OCI-LY3 (cell line): ENCODE measurements around the gene ARGFX.

ENCODE experiments used
- H2AFZ ChIP-seq: fragments of 200-600, 300-600 bp; shearing (Covaris generic); 2 replicates; pipeline ENCODE4 v1.6.0; 2014; ENCODE audit warnings: antibody characterized with exemption, low read depth, low read length
- H3K27ac ChIP-seq: fragments of 200-600, 300-600 bp; sonication (generic); 2 replicates; pipeline ENCODE4 v1.5.1; 2014; ENCODE audit warnings: mild to moderate bottlenecking, low read length, moderate library complexity, mixed read lengths
- H3K27me3 ChIP-seq: fragments of 200-600, 300-600 bp; sonication (generic); 2 replicates; pipeline ENCODE4 v1.6.1; 2014; ENCODE audit warnings: low read depth, low read length, mixed read lengths
- H3K36me3 ChIP-seq: fragments of 200-600, 300-600 bp; sonication (generic); replicated peaks from 2 replicates; pipeline ENCODE3; 2014; ENCODE audit warnings: low read depth, low read length, mixed read lengths
- H3K4me1 ChIP-seq: fragments of 300-600, 200-600 bp; sonication (generic); 2 replicates; pipeline ENCODE4 v1.6.1; 2014; ENCODE audit warnings: low read length, mixed read lengths
- H3K4me2 ChIP-seq: fragments of 200-600, 300-600 bp; sonication (generic); 2 replicates; pipeline ENCODE4 v1.6.1; 2014; ENCODE audit warnings: low read length, mixed read lengths
- H3K4me3 ChIP-seq: fragments of 300-600, 200-600 bp; sonication (generic); 2 replicates; pipeline ENCODE4 v1.5.1; 2014; ENCODE audit warnings: antibody characterized with exemption, mild to moderate bottlenecking, low read length, moderate library complexity
- H3K79me2 ChIP-seq: fragments of 300-600, 200-600 bp; shearing (Covaris generic); 2 replicates; pipeline ENCODE4 v1.6.1; 2014; ENCODE audit warnings: mild to moderate bottlenecking, low read length, mixed read lengths
- H3K9ac ChIP-seq: fragments of 300-600, 200-600 bp; shearing (Covaris generic); 2 replicates; pipeline ENCODE4 v1.6.0; 2014; ENCODE audit warnings: mild to moderate bottlenecking, low read length, moderate library complexity
- H3K9me3 ChIP-seq: fragments of 200-600, 300-600 bp; shearing (Covaris generic); 2 replicates; pipeline ENCODE4 v1.6.1; 2014; ENCODE audit warnings: low read length, mixed read lengths; ENCODE audit not compliant: insufficient read depth
- H4K20me1 ChIP-seq: fragments of 200-600, 300-600 bp; sonication (generic); 2 replicates; pipeline ENCODE4 v1.6.1; 2016; ENCODE audit warnings: low read length, mixed read lengths; ENCODE audit not compliant: insufficient read depth
- CTCF ChIP-seq: fragments of 200-600, 300-600 bp; sonication (generic); IDR thresholded peaks from 2 replicates; pipeline ENCODE4 v1.5.1; 2014; ENCODE audit warnings: antibody characterized with exemption, low read length, low read depth
- EZH2phosphoT487 ChIP-seq: fragments of 200-600 bp; shearing (Covaris generic); IDR thresholded peaks from 2 replicates; pipeline ENCODE4 v1.6.1; 2018; ENCODE audit warnings: antibody characterized with exemption, mixed run types, low read depth

Gene ARGFX

GRCh38 chr3:121567649-121568048, at the start of gene ARGFX:
ARGFX (plus strand) TSS chr3:121567949; CDS start chr3:121570714, 2,765 bp downstream.
- Histone ChIP-seq H3K9me3 (no peaks in the 10 kb centered on the region), H3K4me2 (no peak within 1 kb of the TSS), H3K4me1 (no peaks in the 10 kb centered on the region), H2AFZ (no peak within 1 kb of the TSS), H3K27me3 (no peaks in the 10 kb centered on the region), H3K27ac (no peak within 1 kb of the TSS), H4K20me1 (no peaks in the 10 kb centered on the region), H3K36me3 (no peaks in the 10 kb centered on the region), H3K9ac (no peak within 1 kb of the TSS), H3K79me2 (no peaks in the 10 kb centered on the region), H3K4me3 (no peak within 1 kb of the TSS)
- TF ChIP-seq CTCF (no peak), EZH2phosphoT487 (no peak)

- no peak overlapping the region for H3K4me3 ChIP-seq
- H3K4me1 ChIP-seq = no peaks in the 10 kb centered on the region
- no peak overlapping the region for H3K27ac ChIP-seq
- TF ChIP-seq CTCF = no peak
- no peak for TF ChIP-seq EZH2phosphoT487
- H3K9ac ChIP-seq = no peak overlapping the region
- H4K20me1 ChIP-seq = no peaks in the 10 kb centered on the region
- peaks cover 5% of the 10 kb centered on the region; the same call in 1 of the 2 replicates for H3K9me3 ChIP-seq
- no peaks in the 10 kb centered on the region for H3K27me3 ChIP-seq
- H2AFZ ChIP-seq = no peak overlapping the region
- H3K4me2 ChIP-seq = no peak overlapping the region
- peaks cover 41% of the 10 kb centered on the region for H3K79me2 ChIP-seq
- H3K36me3 ChIP-seq = peaks cover 65% of the 10 kb centered on the region
These were observed 49.6 kb upstream of the ARGFX start for GRCh38 chr3:121517953-121518655.

GRCh38 chr3:121520510-121520909, 47.2 kb upstream of the ARGFX start:
- H3K4me1 ChIP-seq = no peaks in the 10 kb centered on the region
- peaks cover 53% of the 10 kb centered on the region for H3K36me3 ChIP-seq
- TF ChIP-seq CTCF (no peak), EZH2phosphoT487 (no peak)
- no peak overlapping the region for H3K27ac ChIP-seq
- H2AFZ ChIP-seq = no peak overlapping the region
- H3K4me2 ChIP-seq = no peak overlapping the region
- H3K79me2 ChIP-seq = peaks cover 25% of the 10 kb centered on the region
- H3K9ac ChIP-seq = no peak overlapping the region
- peaks cover 5% of the 10 kb centered on the region; the same call in 1 of the 2 replicates for H3K9me3 ChIP-seq
- no peaks in the 10 kb centered on the region for H3K27me3 ChIP-seq
- H3K4me3 ChIP-seq = no peak overlapping the region
- H4K20me1 ChIP-seq = no peaks in the 10 kb centered on the region

- H3K79me2 ChIP-seq = peaks cover 10% of the 10 kb centered on the region; the same call in 1 of the 2 replicates
- TF ChIP-seq CTCF (peak; percentile 16; the same call in 1 of the 2 replicates), EZH2phosphoT487 (no peak)
- no peak overlapping the region for H3K4me2 ChIP-seq
- H3K4me1 ChIP-seq = no peaks in the 10 kb centered on the region
- H3K4me3 ChIP-seq = no peak overlapping the region
- peaks cover 41% of the 10 kb centered on the region for H3K36me3 ChIP-seq
- H3K27me3 ChIP-seq = no peaks in the 10 kb centered on the region
- H3K9me3 ChIP-seq = no peaks in the 10 kb centered on the region
- H4K20me1 ChIP-seq = no peaks in the 10 kb centered on the region
- H2AFZ ChIP-seq = no peak overlapping the region
- H3K27ac ChIP-seq = no peak overlapping the region
- no peak overlapping the region for H3K9ac ChIP-seq
These were observed 38.4 kb upstream of the ARGFX start for GRCh38 chr3:121529308-121529707.
